WTC11 (cell line): ENCODE results near the gene RFX7. TPM values are rescaled to one million over a fixed set of nuclear protein-coding genes. Genes with fewer than 3 reads are reported as not detected.

ENCODE experiments used
- ATAC-seq: fragments of 200-7000 bp; cut with Tn5 transposase; 2 replicates; pipeline ENCODE4 v1.10.0; 2021; ENCODE audit warnings: mild to moderate bottlenecking, moderate library complexity
- CTCF ChIA-PET: fragments of 300-600 bp; sonication (Branson Sonifier 250); formaldehyde crosslinking; loops from one replicate; lab custom pipeline; 2021; ENCODE audit warnings: antibody characterized with exemption; lab: Charles Lee
- POLR2A ChIA-PET: fragments of 350-600 bp; sonication (Branson Sonifier 250); formaldehyde crosslinking; loops from one replicate; lab custom pipeline; 2021; ENCODE audit warnings: antibody characterized with exemption; lab: Charles Lee
- DNase-seq: peaks from one replicate; pipeline ENCODE4 v3.0.0; 2021; ENCODE audit warnings: low spot score
- H3K27ac Mint-ChIP-seq: 2 replicates; pipeline ENCODE4 v1.8.0; 2021; ENCODE audit warnings: mixed read lengths
- H3K27me3 Mint-ChIP-seq: 2 replicates; pipeline ENCODE4 v1.8.0; 2021; ENCODE audit warnings: low read depth, mild to moderate bottlenecking, moderate library complexity, mixed read lengths
- H3K36me3 Mint-ChIP-seq: 2 replicates; pipeline ENCODE4 v1.8.0; 2021; ENCODE audit warnings: mixed read lengths
- H3K4me1 Mint-ChIP-seq: 2 replicates; pipeline ENCODE4 v1.8.0; 2022; ENCODE audit warnings: mixed read lengths
- H3K4me3 Mint-ChIP-seq: 2 replicates; pipeline ENCODE4 v1.8.0; 2021; ENCODE audit warnings: mild to moderate bottlenecking, moderate library complexity, mixed read lengths
- H3K9me3 Mint-ChIP-seq: 2 replicates; pipeline ENCODE4 v1.8.0; 2021; ENCODE audit warnings: mixed read lengths
- CBFB ChIP-seq: sonication (generic); formaldehyde crosslinking; IDR thresholded peaks from 2 replicates; pipeline ENCODE4 v1.8.1; 2022; ENCODE audit warnings: mild to moderate bottlenecking, low read depth, missing genetic modification reagents
- CREM ChIP-seq: sonication (generic); formaldehyde crosslinking; IDR thresholded peaks from 2 replicates; pipeline ENCODE4 v1.8.1; 2022; ENCODE audit warnings: mild to moderate bottlenecking, missing genetic modification reagents, moderate library complexity
- ERG ChIP-seq: fragments of 250-450 bp; sonication (Bioruptor Pico); IDR thresholded peaks from 2 replicates; pipeline ENCODE4 v1.8.0; 2021; ENCODE audit warnings: mild to moderate bottlenecking
- GABPB1 ChIP-seq: sonication (generic); formaldehyde crosslinking; IDR thresholded peaks from 2 replicates; pipeline ENCODE4 v1.8.1; 2023; ENCODE audit warnings: mild to moderate bottlenecking, missing genetic modification reagents
- GRHL2 ChIP-seq: fragments of 250-450 bp; sonication (Bioruptor Pico); IDR thresholded peaks from 2 replicates; pipeline ENCODE4 v1.8.0; 2022; ENCODE audit warnings: mild to moderate bottlenecking, moderate library complexity; ENCODE audit not compliant: insufficient replicate concordance, severe bottlenecking
- HMGXB4 ChIP-seq: sonication (generic); formaldehyde crosslinking; IDR thresholded peaks from 2 replicates; pipeline ENCODE4 v1.8.1; 2023; ENCODE audit warnings: mild to moderate bottlenecking, moderate library complexity, missing genetic modification reagents
- IRF2 ChIP-seq: sonication (generic); formaldehyde crosslinking; IDR thresholded peaks from 2 replicates; pipeline ENCODE4 v1.8.0; 2022; ENCODE audit warnings: low read depth, missing genetic modification reagents, borderline replicate concordance
- NR1H2 ChIP-seq: sonication (generic); formaldehyde crosslinking; IDR thresholded peaks from 2 replicates; pipeline ENCODE4 v1.9.0; 2021; ENCODE audit warnings: mild to moderate bottlenecking, moderate library complexity, missing genetic modification reagents
- NR2C2 ChIP-seq: sonication (generic); formaldehyde crosslinking; IDR thresholded peaks from 2 replicates; pipeline ENCODE4 v1.8.0; 2022; ENCODE audit warnings: mild to moderate bottlenecking, missing genetic modification reagents
- OVOL2 ChIP-seq: fragments of 250-450 bp; sonication (Bioruptor Pico); IDR thresholded peaks from 2 replicates; pipeline ENCODE4 v1.9.0; 2021; ENCODE audit warnings: mild to moderate bottlenecking, borderline replicate concordance
- RORB ChIP-seq: fragments of 250-450 bp; sonication (Bioruptor Pico); IDR thresholded peaks from 2 replicates; pipeline ENCODE4 v1.9.0; 2021; ENCODE audit warnings: mild to moderate bottlenecking
- SMAD4 ChIP-seq: sonication (generic); formaldehyde crosslinking; IDR thresholded peaks from 2 replicates; pipeline ENCODE4 v1.8.0; 2022; ENCODE audit warnings: mild to moderate bottlenecking, missing genetic modification reagents
- SOX15 ChIP-seq: fragments of 250-450 bp; sonication (Bioruptor Pico); IDR thresholded peaks from 2 replicates; pipeline ENCODE4 v1.9.0; 2021; ENCODE audit warnings: mild to moderate bottlenecking
- TCF7 ChIP-seq: sonication (generic); formaldehyde crosslinking; IDR thresholded peaks from 2 replicates; pipeline ENCODE4 v1.8.0; 2022; ENCODE audit warnings: mild to moderate bottlenecking, low read depth, missing genetic modification reagents, moderate library complexity
- USF2 ChIP-seq: sonication (generic); formaldehyde crosslinking; IDR thresholded peaks from 2 replicates; pipeline ENCODE4 v1.8.1; 2023; ENCODE audit warnings: mild to moderate bottlenecking, missing genetic modification reagents, moderate library complexity
- ZMAT4 ChIP-seq: fragments of 250-450 bp; sonication (Bioruptor Pico); IDR thresholded peaks from 2 replicates; pipeline ENCODE4 v1.9.0; 2021; ENCODE audit warnings: mild to moderate bottlenecking
- ZNF121 ChIP-seq: sonication (generic); formaldehyde crosslinking; IDR thresholded peaks from 2 replicates; pipeline ENCODE4 v1.8.0; 2023; ENCODE audit warnings: missing genetic modification reagents
- ZNF512 ChIP-seq: sonication (generic); formaldehyde crosslinking; IDR thresholded peaks from 2 replicates; pipeline ENCODE4 v1.8.1; 2022; ENCODE audit warnings: missing genetic modification reagents, borderline replicate concordance
- total RNA-seq: library from RNA; stranded (reverse); gene quantifications from 3 replicates; pipeline ENCODE4 v1.2.3, GENCODE V29; 2021
- TF ChIP-seq, protein P1 (sequence below): sonication (generic); formaldehyde crosslinking; conservative IDR thresholded peaks from 2 replicates; pipeline ENCODE4 v1.8.1; 2023; ENCODE audit warnings: mild to moderate bottlenecking, low read depth, missing genetic modification reagents, moderate library complexity
- TF ChIP-seq, protein P2 (sequence below): sonication (generic); formaldehyde crosslinking; IDR thresholded peaks from 2 replicates; pipeline ENCODE4 v1.8.1; 2023; ENCODE audit warnings: mild to moderate bottlenecking, missing genetic modification reagents, borderline replicate concordance
- TF ChIP-seq, protein P3 (sequence below): sonication (generic); formaldehyde crosslinking; IDR thresholded peaks from 2 replicates; pipeline ENCODE4 v1.8.0; 2022; ENCODE audit warnings: mild to moderate bottlenecking, missing genetic modification reagents
- TF ChIP-seq, protein P4 (sequence below): fragments of 250-450 bp; sonication (Bioruptor Pico); IDR thresholded peaks from 2 replicates; pipeline ENCODE4 v1.9.0; 2021; ENCODE audit warnings: moderate library complexity, mild to moderate bottlenecking, inconsistent platforms, borderline replicate concordance

Gene RFX7
- total RNA-seq, 1 experiment from 2014 or later: 36.0 TPM

DNA sequence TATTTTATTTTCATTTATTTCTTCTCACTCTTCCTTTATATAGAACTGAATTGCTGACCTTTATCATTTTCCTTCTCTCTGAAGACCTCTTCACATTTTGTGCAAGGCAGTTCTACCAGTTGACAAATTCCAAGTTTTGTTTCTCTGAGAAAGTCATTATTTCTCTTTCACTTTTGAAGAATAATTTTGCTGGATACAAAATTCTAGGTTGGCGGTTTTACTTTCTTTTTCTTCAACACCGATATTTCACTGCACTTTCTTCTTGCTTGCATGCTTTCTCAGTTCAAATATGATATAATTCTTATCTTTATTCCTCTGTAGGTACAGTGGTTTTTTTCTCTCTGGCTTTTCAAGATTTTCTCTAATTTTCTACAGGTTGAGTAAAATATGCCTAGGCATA lies 15.9 kb downstream of the RFX7 start (continued):
- TF ChIP-seq USF2 (CRISPR knock-in tag): no peak
- no peak for TF ChIP-seq NR1H2 (CRISPR knock-in tag)
- no peak for TF ChIP-seq ZNF121 (CRISPR knock-in tag)
- TF ChIP-seq, protein P1, sequence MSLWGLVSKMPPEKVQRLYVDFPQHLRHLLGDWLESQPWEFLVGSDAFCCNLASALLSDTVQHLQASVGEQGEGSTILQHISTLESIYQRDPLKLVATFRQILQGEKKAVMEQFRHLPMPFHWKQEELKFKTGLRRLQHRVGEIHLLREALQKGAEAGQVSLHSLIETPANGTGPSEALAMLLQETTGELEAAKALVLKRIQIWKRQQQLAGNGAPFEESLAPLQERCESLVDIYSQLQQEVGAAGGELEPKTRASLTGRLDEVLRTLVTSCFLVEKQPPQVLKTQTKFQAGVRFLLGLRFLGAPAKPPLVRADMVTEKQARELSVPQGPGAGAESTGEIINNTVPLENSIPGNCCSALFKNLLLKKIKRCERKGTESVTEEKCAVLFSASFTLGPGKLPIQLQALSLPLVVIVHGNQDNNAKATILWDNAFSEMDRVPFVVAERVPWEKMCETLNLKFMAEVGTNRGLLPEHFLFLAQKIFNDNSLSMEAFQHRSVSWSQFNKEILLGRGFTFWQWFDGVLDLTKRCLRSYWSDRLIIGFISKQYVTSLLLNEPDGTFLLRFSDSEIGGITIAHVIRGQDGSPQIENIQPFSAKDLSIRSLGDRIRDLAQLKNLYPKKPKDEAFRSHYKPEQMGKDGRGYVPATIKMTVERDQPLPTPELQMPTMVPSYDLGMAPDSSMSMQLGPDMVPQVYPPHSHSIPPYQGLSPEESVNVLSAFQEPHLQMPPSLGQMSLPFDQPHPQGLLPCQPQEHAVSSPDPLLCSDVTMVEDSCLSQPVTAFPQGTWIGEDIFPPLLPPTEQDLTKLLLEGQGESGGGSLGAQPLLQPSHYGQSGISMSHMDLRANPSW (CRISPR knock-in tag): no peak
- TF ChIP-seq ZNF512 (CRISPR knock-in tag): no peak
- TF ChIP-seq NR2C2 (CRISPR knock-in tag): no peak

- ChIA-PET CTCF (interaction anchor here (1.9 kb wide), 1 partner anchor 18 kb away, joined by 5 read pairs; no protein-coding TSS in a partner anchor), POLR2A (no interaction called here)
- no peaks in the 10 kb centered on the region; the same call in 1 of the 2 replicates for H3K27me3 Mint-ChIP-seq
- H3K27ac Mint-ChIP-seq: peak overlapping the region; percentile 49; the same call in 1 of the 2 replicates
- DNase-seq (no peak), ATAC-seq (no peak)
- H3K36me3 Mint-ChIP-seq: peaks cover 72% of the 10 kb centered on the region
- TF ChIP-seq SMAD4 (CRISPR knock-in tag): no peak
- TF ChIP-seq ERG: no peak
- TF ChIP-seq, protein P2, sequence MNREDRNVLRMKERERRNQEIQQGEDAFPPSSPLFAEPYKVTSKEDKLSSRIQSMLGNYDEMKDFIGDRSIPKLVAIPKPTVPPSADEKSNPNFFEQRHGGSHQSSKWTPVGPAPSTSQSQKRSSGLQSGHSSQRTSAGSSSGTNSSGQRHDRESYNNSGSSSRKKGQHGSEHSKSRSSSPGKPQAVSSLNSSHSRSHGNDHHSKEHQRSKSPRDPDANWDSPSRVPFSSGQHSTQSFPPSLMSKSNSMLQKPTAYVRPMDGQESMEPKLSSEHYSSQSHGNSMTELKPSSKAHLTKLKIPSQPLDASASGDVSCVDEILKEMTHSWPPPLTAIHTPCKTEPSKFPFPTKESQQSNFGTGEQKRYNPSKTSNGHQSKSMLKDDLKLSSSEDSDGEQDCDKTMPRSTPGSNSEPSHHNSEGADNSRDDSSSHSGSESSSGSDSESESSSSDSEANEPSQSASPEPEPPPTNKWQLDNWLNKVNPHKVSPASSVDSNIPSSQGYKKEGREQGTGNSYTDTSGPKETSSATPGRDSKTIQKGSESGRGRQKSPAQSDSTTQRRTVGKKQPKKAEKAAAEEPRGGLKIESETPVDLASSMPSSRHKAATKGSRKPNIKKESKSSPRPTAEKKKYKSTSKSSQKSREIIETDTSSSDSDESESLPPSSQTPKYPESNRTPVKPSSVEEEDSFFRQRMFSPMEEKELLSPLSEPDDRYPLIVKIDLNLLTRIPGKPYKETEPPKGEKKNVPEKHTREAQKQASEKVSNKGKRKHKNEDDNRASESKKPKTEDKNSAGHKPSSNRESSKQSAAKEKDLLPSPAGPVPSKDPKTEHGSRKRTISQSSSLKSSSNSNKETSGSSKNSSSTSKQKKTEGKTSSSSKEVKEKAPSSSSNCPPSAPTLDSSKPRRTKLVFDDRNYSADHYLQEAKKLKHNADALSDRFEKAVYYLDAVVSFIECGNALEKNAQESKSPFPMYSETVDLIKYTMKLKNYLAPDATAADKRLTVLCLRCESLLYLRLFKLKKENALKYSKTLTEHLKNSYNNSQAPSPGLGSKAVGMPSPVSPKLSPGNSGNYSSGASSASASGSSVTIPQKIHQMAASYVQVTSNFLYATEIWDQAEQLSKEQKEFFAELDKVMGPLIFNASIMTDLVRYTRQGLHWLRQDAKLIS (CRISPR knock-in tag): no peak
- TF ChIP-seq SOX15 (CRISPR knock-in tag): no peak
- TF ChIP-seq CREM (CRISPR knock-in tag): no peak
- TF ChIP-seq TCF7 (CRISPR knock-in tag): no peak
- no peak for TF ChIP-seq IRF2 (CRISPR knock-in tag)
- TF ChIP-seq, protein P3, sequence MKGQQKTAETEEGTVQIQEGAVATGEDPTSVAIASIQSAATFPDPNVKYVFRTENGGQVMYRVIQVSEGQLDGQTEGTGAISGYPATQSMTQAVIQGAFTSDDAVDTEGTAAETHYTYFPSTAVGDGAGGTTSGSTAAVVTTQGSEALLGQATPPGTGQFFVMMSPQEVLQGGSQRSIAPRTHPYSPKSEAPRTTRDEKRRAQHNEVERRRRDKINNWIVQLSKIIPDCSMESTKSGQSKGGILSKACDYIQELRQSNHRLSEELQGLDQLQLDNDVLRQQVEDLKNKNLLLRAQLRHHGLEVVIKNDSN (CRISPR knock-in tag): no peak
- no peak for TF ChIP-seq OVOL2 (CRISPR knock-in tag)
- no peak for TF ChIP-seq GABPB1 (CRISPR knock-in tag)
- TF ChIP-seq RORB: no peak
- TF ChIP-seq ZMAT4 (CRISPR knock-in tag): no peak
- TF ChIP-seq HMGXB4 (CRISPR knock-in tag): no peak
- TF ChIP-seq, protein P4, sequence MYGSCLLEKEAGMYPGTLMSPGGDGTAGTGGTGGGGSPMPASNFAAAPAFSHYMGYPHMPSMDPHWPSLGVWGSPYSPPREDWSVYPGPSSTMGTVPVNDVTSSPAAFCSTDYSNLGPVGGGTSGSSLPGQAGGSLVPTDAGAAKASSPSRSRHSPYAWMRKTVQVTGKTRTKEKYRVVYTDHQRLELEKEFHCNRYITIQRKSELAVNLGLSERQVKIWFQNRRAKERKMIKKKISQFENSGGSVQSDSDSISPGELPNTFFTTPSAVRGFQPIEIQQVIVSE (CRISPR knock-in tag): no peak
- TF ChIP-seq GRHL2 (CRISPR knock-in tag): no peak
- TF ChIP-seq CBFB (CRISPR knock-in tag): no peak
- peaks cover 65% of the 10 kb centered on the region for H3K9me3 Mint-ChIP-seq
- no peak overlapping the region for H3K4me3 Mint-ChIP-seq
- peaks cover 34% of the 10 kb centered on the region for H3K4me1 Mint-ChIP-seq
These were observed 16.4 kb downstream of the RFX7 start for GRCh38 chr15:56227306-56227705.
